Effector memory CD4-positive, alpha-beta T cell (primary cell): ENCODE results near the gene HOTAIR.

Experiments used
- DNase-seq, 3 donors: peaks; one replicate each; pipeline ENCODE4 v3.0.0-alpha.2; 2020
- H3K27ac ChIP-seq: 2 replicates; pipeline ENCODE4 v1.7.0; 2013; ENCODE audit warnings: mild to moderate bottlenecking, low read length, moderate library complexity; ENCODE audit not compliant: insufficient read depth, poor library complexity, severe bottlenecking
- H3K27me3 ChIP-seq: replicated peaks from 2 replicates; pipeline ENCODE4 v1.7.0; 2013; ENCODE audit warnings: mild to moderate bottlenecking, low read length; ENCODE audit not compliant: insufficient read depth, control insufficient read depth, poor library complexity, severe bottlenecking
- H3K36me3 ChIP-seq: 2 replicates; pipeline ENCODE4 v1.7.0; 2013; ENCODE audit warnings: mild to moderate bottlenecking, low read length, moderate library complexity; ENCODE audit not compliant: control insufficient read depth, insufficient read depth
- H3K4me1 ChIP-seq: 2 replicates; pipeline ENCODE4 v1.7.0; 2013; ENCODE audit warnings: low read length, mild to moderate bottlenecking; ENCODE audit not compliant: control insufficient read depth, insufficient read depth, poor library complexity, severe bottlenecking
- H3K4me3 ChIP-seq: 2 replicates; pipeline ENCODE4 v1.7.0; 2013; ENCODE audit warnings: low read length, low read depth, mild to moderate bottlenecking; ENCODE audit not compliant: insufficient read depth, poor library complexity, severe bottlenecking
- H3K9me3 ChIP-seq: 2 replicates; pipeline ENCODE4 v1.7.0; 2013; ENCODE audit warnings: mild to moderate bottlenecking, low read length, moderate library complexity; ENCODE audit not compliant: control insufficient read depth

Gene HOTAIR

GRCh38 chr12:53998900-53999236, 24.1 kb upstream of the HOTAIR start:
- no peak for DNase-seq
- no peaks in the 10 kb centered on the region for H3K9me3 ChIP-seq
- H3K27ac ChIP-seq: no peak overlapping the region
- H3K27me3 ChIP-seq: peaks cover 96% of the 10 kb centered on the region
- peaks cover 44% of the 10 kb centered on the region for H3K4me1 ChIP-seq
- no peaks in the 10 kb centered on the region for H3K36me3 ChIP-seq
- H3K4me3 ChIP-seq: no peak overlapping the region

GRCh38 chr12:53998110-53998899, 23.6 kb upstream of the HOTAIR start:
- H3K36me3 ChIP-seq: no peaks in the 10 kb centered on the region
- peaks cover 98% of the 10 kb centered on the region for H3K27me3 ChIP-seq
- H3K9me3 ChIP-seq: no peaks in the 10 kb centered on the region
- no peak overlapping the region for H3K27ac ChIP-seq
- H3K4me3 ChIP-seq: no peak overlapping the region
- DNase-seq: no peak
- peaks cover 44% of the 10 kb centered on the region for H3K4me1 ChIP-seq

- peaks cover 44% of the 10 kb centered on the region for H3K4me1 ChIP-seq
- no peak overlapping the region for H3K4me3 ChIP-seq
- H3K36me3 ChIP-seq: no peaks in the 10 kb centered on the region
- H3K27me3 ChIP-seq: peaks cover 98% of the 10 kb centered on the region
- DNase-seq: no peak
- H3K27ac ChIP-seq: no peak overlapping the region
- H3K9me3 ChIP-seq: no peaks in the 10 kb centered on the region
Measured at GRCh38 chr12:53997204-53998109, 22.7 kb upstream of the HOTAIR start.

- Histone ChIP-seq H3K36me3 (no peaks in the 10 kb centered on the region), H3K27me3 (peaks cover 98% of the 10 kb centered on the region), H3K4me3 (peak overlapping the region; percentile 65), H3K27ac (no peak overlapping the region), H3K9me3 (no peaks in the 10 kb centered on the region), H3K4me1 (peaks cover 44% of the 10 kb centered on the region)
- no peak for DNase-seq
Measured at GRCh38 chr12:53996240-53997203, 21.8 kb upstream of the HOTAIR start.

GRCh38 chr12:53995378-53996239, 20.9 kb upstream of the HOTAIR start:
- no peaks in the 10 kb centered on the region for H3K36me3 ChIP-seq
- no peak for DNase-seq
- H3K4me3 ChIP-seq: peak overlapping the region; percentile 65
- H3K27ac ChIP-seq: no peak overlapping the region
- H3K27me3 ChIP-seq: peaks cover 98% of the 10 kb centered on the region
- peaks cover 42% of the 10 kb centered on the region for H3K4me1 ChIP-seq
- H3K9me3 ChIP-seq: no peaks in the 10 kb centered on the region

GRCh38 chr12:53995002-53995377, 20.2 kb upstream of the HOTAIR start:
- no peaks in the 10 kb centered on the region for H3K9me3 ChIP-seq
- peaks cover 36% of the 10 kb centered on the region for H3K4me1 ChIP-seq
- H3K4me3 ChIP-seq: peak overlapping the region; percentile 65
- peaks cover 98% of the 10 kb centered on the region for H3K27me3 ChIP-seq
- no peaks in the 10 kb centered on the region for H3K36me3 ChIP-seq
- no peak for DNase-seq
- no peak overlapping the region for H3K27ac ChIP-seq

- no peak overlapping the region for H3K27ac ChIP-seq
- no peaks in the 10 kb centered on the region for H3K9me3 ChIP-seq
- H3K27me3 ChIP-seq: peaks cover 95% of the 10 kb centered on the region
- H3K4me1 ChIP-seq: peaks cover 33% of the 10 kb centered on the region
- peak overlapping the region; percentile 65 for H3K4me3 ChIP-seq
- no peaks in the 10 kb centered on the region for H3K36me3 ChIP-seq
- DNase-seq: no peak
Measured at GRCh38 chr12:53994264-53995001, 19.7 kb upstream of the HOTAIR start.

GRCh38 chr12:53994009-53994263, 19.2 kb upstream of the HOTAIR start:
- Histone ChIP-seq H3K27ac (no peak overlapping the region), H3K9me3 (no peaks in the 10 kb centered on the region), H3K36me3 (no peaks in the 10 kb centered on the region), H3K4me3 (no peak overlapping the region), H3K27me3 (peaks cover 96% of the 10 kb centered on the region), H3K4me1 (peaks cover 38% of the 10 kb centered on the region)
- no peak for DNase-seq
